Keratinocyte (primary cell): ENCODE data around the gene RFX2. TPM values are rescaled to one million over a fixed set of nuclear protein-coding genes. Genes with fewer than 3 reads are reported as not detected.

ENCODE experiments used
- DNase-seq: peaks from one replicate; pipeline ENCODE4 v3.0.0-alpha.2; 2011; ENCODE audit warnings: low read depth, missing footprints, low spot score
- FAIRE-seq: peaks from 2 replicates; lab custom pipeline; 2011; peaks lifted over from hg19 to GRCh38; lab: Jason Lieb, UNC
- H2AFZ ChIP-seq: 2 replicates; pipeline ENCODE4 v1.6.0; 2012; ENCODE audit warnings: low read length, control low read depth, inconsistent platforms; ENCODE audit not compliant: control insufficient read depth
- H3K27ac ChIP-seq: 2 replicates; pipeline ENCODE4 v1.5.1; 2011; ENCODE audit warnings: low read length; ENCODE audit not compliant: control insufficient read depth, insufficient read depth
- H3K27me3 ChIP-seq: 3 replicates; pipeline ENCODE4 v1.6.0; 2011; ENCODE audit warnings: low read length; ENCODE audit not compliant: control insufficient read depth, insufficient read depth; ENCODE audit errors: extremely low read depth
- H3K36me3 ChIP-seq, 2 experiments: 2 replicates in 1 of 2; 3 replicates in 1 of 2; pipeline ENCODE4 v1.5.1; 2011; ENCODE audit warnings: low read length in 2 of 2, mild to moderate bottlenecking in 1 of 2; ENCODE audit not compliant: control insufficient read depth in 2 of 2, insufficient read depth in 2 of 2; ENCODE audit errors: extremely low read depth in 1 of 2
- H3K4me1 ChIP-seq: 3 replicates; pipeline ENCODE4 v1.5.1; 2011; ENCODE audit warnings: low read length; ENCODE audit not compliant: control insufficient read depth, insufficient read depth; ENCODE audit errors: extremely low read depth
- H3K4me2 ChIP-seq: 3 replicates; pipeline ENCODE4 v1.6.0; 2011; ENCODE audit warnings: low read depth, low read length; ENCODE audit not compliant: control insufficient read depth, insufficient read depth; ENCODE audit errors: extremely low read depth
- H3K4me3 ChIP-seq, 3 experiments: fragments of 200-600 bp in 1 of 3; sonication (generic) in 1 of 3; 2 replicates in 2 of 3; 3 replicates in 1 of 3; pipeline ENCODE4 v1.5.1; 2011 to 2016; ENCODE audit warnings: low read length in 3 of 3, mild to moderate bottlenecking in 3 of 3, control low read depth in 2 of 3, inconsistent platforms in 1 of 3, low read depth in 1 of 3, mixed read lengths in 1 of 3, mixed run types in 1 of 3, moderate library complexity in 1 of 3; ENCODE audit not compliant: control insufficient read depth in 2 of 3, insufficient read depth in 2 of 3; ENCODE audit errors: extremely low read depth in 1 of 3
- H3K79me2 ChIP-seq: 2 replicates; pipeline ENCODE4 v1.6.0; 2012; ENCODE audit warnings: low read length; ENCODE audit not compliant: control insufficient read depth, insufficient read depth
- H3K9ac ChIP-seq: 3 replicates; pipeline ENCODE4 v1.6.0; 2011; ENCODE audit warnings: low read length; ENCODE audit not compliant: control insufficient read depth, insufficient read depth; ENCODE audit errors: extremely low read depth
- H3K9me1 ChIP-seq: 3 replicates; pipeline ENCODE4 v1.6.0; 2011; ENCODE audit warnings: low read length; ENCODE audit not compliant: control insufficient read depth, insufficient read depth; ENCODE audit errors: extremely low read depth
- H3K9me3 ChIP-seq: 2 replicates; pipeline ENCODE4 v1.5.1; 2012; ENCODE audit warnings: low read depth, low read length; ENCODE audit not compliant: control insufficient read depth
- H4K20me1 ChIP-seq: 3 replicates; pipeline ENCODE4 v1.6.0; 2011; ENCODE audit warnings: low read length; ENCODE audit not compliant: control insufficient read depth, insufficient read depth; ENCODE audit errors: extremely low read depth
- CTCF ChIP-seq, 3 experiments: IDR thresholded peaks in 1 of 3; conservative IDR thresholded peaks in 1 of 3; optimal IDR thresholded peaks in 1 of 3; 2 replicates in 2 of 3; 3 replicates in 1 of 3; pipeline versions ENCODE3 to v1.5.1; 2011; ENCODE audit warnings: low read length in 3 of 3, mild to moderate bottlenecking in 3 of 3, moderate library complexity in 2 of 3, control low read depth in 1 of 3, inconsistent platforms in 1 of 3; ENCODE audit not compliant: insufficient read depth in 2 of 3; ENCODE audit errors: extremely low read depth in 1 of 3
- EZH2 ChIP-seq: IDR thresholded peaks from one replicate; pipeline ENCODE4 v1.6.1; 2012; ENCODE audit warnings: inconsistent platforms, mild to moderate bottlenecking, low read length, moderate library complexity
- dilution Hi-C: fragments of 300-500 bp; cut with MboI; formaldehyde crosslinking; loops from one replicate; pipeline ENCODE4 v1.7.0; 2020; ENCODE audit warnings: low sequenced_read_pairs; ENCODE audit not compliant: extremely low pct_ligation_motif_present
- polyA plus RNA-seq, 5 experiments: library from polyadenylated mRNA; depleted of rRNA in 3 of 5; stranded (reverse) in 3 of 5; stranded (forward) in 1 of 5; unstranded in 1 of 5; fragments of >200 nt; gene quantifications; 1 replicate in 1 of 5; 2 replicates in 3 of 5; 3 replicates in 1 of 5; pipeline versions ENCODE4 v1.2.1 to v1.2.3, GENCODE V29; 2011 to 2012; ENCODE audit warnings: missing spikeins in 2 of 5, low read depth in 1 of 5, low replicate concordance in 1 of 5

Gene RFX2
- polyA plus RNA-seq, 1 donor (not counting 4 experiments of a cell fraction or from before 2014, with no cell fraction given), result 5.8 TPM

DNA sequence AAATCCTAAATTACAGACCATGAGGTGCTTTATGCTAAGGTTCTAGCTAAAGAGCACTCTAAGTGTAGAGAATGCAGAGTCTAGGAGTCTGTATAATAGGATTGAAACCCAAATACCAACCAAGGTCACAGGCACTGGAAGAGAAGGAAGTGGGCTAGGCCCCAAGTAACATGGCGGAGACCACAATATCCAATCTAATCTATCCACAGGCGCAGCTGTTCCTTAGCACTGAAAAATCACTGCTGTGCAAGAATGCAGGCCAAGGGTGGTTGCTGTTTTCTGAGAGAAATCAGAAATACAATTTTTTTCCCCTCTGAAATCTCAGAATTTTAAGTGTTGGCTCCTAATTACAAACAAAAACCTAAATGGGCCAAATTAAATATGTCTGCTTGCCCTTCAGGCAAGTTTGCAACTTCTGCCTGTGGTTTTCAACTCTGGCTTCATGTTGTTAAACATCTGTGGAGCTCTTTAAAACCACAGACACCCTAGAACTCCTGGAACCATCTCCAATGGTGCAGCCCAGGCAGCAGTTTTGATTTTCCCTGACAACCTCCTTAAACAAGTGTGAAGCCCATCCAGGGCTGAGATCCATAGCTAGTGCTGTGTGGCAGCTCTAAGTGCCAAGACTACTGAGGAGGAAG, 138.5 kb downstream of the RFX2 start:
- Histone ChIP-seq H3K9me3 (no peaks in the 10 kb centered on the region), H3K4me2 (no peak overlapping the region), H4K20me1 (peaks cover 52% of the 10 kb centered on the region), H3K36me3 (peaks cover 9 to 40% of the 10 kb centered on the region in 2 experiments), H3K79me2 (peaks cover 92% of the 10 kb centered on the region), H3K27ac (no peak overlapping the region), H3K4me3 (no peak overlapping the region), H3K9me1 (peaks cover 9% of the 10 kb centered on the region), H2AFZ (no peak overlapping the region), H3K9ac (no peak overlapping the region), H3K27me3 (no peaks in the 10 kb centered on the region), H3K4me1 (peaks cover 50% of the 10 kb centered on the region)
- TF ChIP-seq EZH2, result no peak
- no peak for TF ChIP-seq CTCF (optimal IDR thresholded peaks at IDR 0.05 in 1 of 3, IDR thresholded peaks at IDR 0.05 in 1 of 3, conservative IDR thresholded peaks at IDR 0.05 in 1 of 3; ENCODE audit: extremely low read depth in 1 of 3, insufficient read depth in 2 of 3, low read length in 3 of 3)
- dilution Hi-C loops, result no loop called here
- no peak for DNase-seq
- no peak for FAIRE-seq

- Histone ChIP-seq H4K20me1 (peaks cover 60% of the 10 kb centered on the region), H3K27ac (no peak overlapping the region), H3K36me3 (peaks cover 10 to 36% of the 10 kb centered on the region in 2 experiments), H3K4me2 (peak overlapping the region; percentile 75), H3K4me3 (no peak overlapping the region), H3K9ac (no peak overlapping the region), H3K9me3 (no peaks in the 10 kb centered on the region), H3K9me1 (peaks cover 9% of the 10 kb centered on the region), H3K79me2 (peaks cover 93% of the 10 kb centered on the region), H3K27me3 (no peaks in the 10 kb centered on the region), H2AFZ (no peak overlapping the region), H3K4me1 (peaks cover 36% of the 10 kb centered on the region)
- dilution Hi-C loops, result no loop called here
- FAIRE-seq, result no peak
- no peak for TF ChIP-seq EZH2
- no peak for TF ChIP-seq CTCF (optimal IDR thresholded peaks at IDR 0.05 in 1 of 3, IDR thresholded peaks at IDR 0.05 in 1 of 3, conservative IDR thresholded peaks at IDR 0.05 in 1 of 3; ENCODE audit: extremely low read depth in 1 of 3, insufficient read depth in 2 of 3, low read length in 3 of 3)
- no peak for DNase-seq
Measured at GRCh38 chr19:5969476-5969875, 140.8 kb downstream of the RFX2 start.
